Measurements from ENCODE around the gene SLC43A2.

DNA sequence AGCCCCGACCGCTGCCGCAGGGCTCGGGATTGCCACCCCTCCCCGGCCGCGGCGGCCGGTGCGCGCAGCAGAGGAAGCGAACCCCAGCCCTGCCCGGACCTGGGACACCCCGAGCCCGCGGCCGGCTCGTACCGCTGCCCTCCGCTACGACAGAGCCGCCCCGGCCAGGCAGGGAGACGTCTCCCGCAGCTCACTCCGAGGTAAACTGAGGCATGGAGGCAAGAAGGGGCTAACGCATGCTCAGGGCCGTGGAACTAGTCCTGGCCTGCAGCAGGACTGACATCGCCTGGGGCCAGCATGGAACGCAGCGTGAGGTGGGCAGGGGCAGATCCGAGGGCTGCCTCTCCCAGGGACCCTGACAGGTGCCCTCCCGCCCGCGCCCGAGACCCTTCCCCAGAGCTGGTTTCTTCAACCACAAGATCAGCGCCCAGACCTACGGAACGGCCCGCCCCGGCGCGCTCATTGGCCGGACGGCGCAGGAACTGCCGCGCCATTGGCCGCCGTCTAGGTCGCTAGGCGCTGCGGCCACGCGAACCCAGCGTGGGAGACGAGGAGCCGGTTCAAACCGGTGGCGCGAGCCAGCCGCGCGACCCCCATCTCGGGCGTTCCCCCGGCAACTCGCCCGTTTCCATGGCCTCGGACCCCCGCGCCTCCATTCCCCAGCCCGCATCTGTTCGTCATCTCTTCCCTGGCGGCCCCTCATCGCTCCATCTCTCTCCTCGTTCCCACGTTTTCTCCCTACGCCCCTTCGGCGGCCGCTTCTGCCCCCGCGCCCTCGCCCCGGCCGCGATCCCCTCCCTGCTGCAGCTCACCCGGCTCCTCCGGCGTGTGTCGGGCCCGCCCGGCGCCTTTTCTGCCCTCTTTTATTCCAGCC, at the start of gene SLC43A2:
- TF ChIP-seq, protein P1, sequence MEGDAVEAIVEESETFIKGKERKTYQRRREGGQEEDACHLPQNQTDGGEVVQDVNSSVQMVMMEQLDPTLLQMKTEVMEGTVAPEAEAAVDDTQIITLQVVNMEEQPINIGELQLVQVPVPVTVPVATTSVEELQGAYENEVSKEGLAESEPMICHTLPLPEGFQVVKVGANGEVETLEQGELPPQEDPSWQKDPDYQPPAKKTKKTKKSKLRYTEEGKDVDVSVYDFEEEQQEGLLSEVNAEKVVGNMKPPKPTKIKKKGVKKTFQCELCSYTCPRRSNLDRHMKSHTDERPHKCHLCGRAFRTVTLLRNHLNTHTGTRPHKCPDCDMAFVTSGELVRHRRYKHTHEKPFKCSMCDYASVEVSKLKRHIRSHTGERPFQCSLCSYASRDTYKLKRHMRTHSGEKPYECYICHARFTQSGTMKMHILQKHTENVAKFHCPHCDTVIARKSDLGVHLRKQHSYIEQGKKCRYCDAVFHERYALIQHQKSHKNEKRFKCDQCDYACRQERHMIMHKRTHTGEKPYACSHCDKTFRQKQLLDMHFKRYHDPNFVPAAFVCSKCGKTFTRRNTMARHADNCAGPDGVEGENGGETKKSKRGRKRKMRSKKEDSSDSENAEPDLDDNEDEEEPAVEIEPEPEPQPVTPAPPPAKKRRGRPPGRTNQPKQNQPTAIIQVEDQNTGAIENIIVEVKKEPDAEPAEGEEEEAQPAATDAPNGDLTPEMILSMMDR (IDR thresholded peaks at IDR 0.05), result no peak
- no peak for TF ChIP-seq POLR2A (IDR thresholded peaks at IDR 0.05)
- TF ChIP-seq POLR2AphosphoS5 (IDR thresholded peaks at IDR 0.05), result no peak
- TF ChIP-seq EP300 (IDR thresholded peaks at IDR 0.05), result no peak

Data from sigmoid colon (tissue), 4 donors.